Islet of Langerhans (tissue), 1 donor: ENCODE measurements around the gene TTLL12.

ENCODE experiments used
- FAIRE-seq: peaks from one replicate; lab custom pipeline; 2011; peaks lifted over from hg19 to GRCh38; lab: Jason Lieb, UNC

Gene TTLL12

GRCh38 chr22:43213962-43214361, 27.0 kb upstream of the TTLL12 start:
- FAIRE-seq: no peak

GRCh38 chr22:43213051-43213450, 26.1 kb upstream of the TTLL12 start:
- no peak for FAIRE-seq

- no peak for FAIRE-seq
These were observed 25.6 kb upstream of the TTLL12 start for GRCh38 chr22:43212434-43212952.

GRCh38 chr22:43211941-43212433, 25.1 kb upstream of the TTLL12 start:
- no peak for FAIRE-seq

- FAIRE-seq: no peak
These were observed 23.9 kb upstream of the TTLL12 start for GRCh38 chr22:43210631-43211515.

- FAIRE-seq: no peak
These were observed 23.0 kb upstream of the TTLL12 start for GRCh38 chr22:43209971-43210370.

GRCh38 chr22:43209523-43209890, 22.6 kb upstream of the TTLL12 start:
- no peak for FAIRE-seq

GRCh38 chr22:43208703-43209522, 22.0 kb upstream of the TTLL12 start:
- FAIRE-seq: no peak

GRCh38 chr22:43207849-43208702, 21.1 kb upstream of the TTLL12 start:
- FAIRE-seq: no peak

GRCh38 chr22:43207386-43207785, 20.5 kb upstream of the TTLL12 start:
- FAIRE-seq: no peak

GRCh38 chr22:43206509-43207161, 19.7 kb upstream of the TTLL12 start:
- no peak for FAIRE-seq

- no peak for FAIRE-seq
These were observed 19.0 kb upstream of the TTLL12 start for GRCh38 chr22:43205748-43206508.

GRCh38 chr22:43205261-43205691, 18.3 kb upstream of the TTLL12 start:
- FAIRE-seq: no peak

GRCh38 chr22:43203471-43203981, 16.6 kb upstream of the TTLL12 start:
- no peak for FAIRE-seq

- no peak for FAIRE-seq
These were observed 15.9 kb upstream of the TTLL12 start for GRCh38 chr22:43202756-43203410.

GRCh38 chr22:43202326-43202725, 15.4 kb upstream of the TTLL12 start:
- FAIRE-seq: no peak

- no peak for FAIRE-seq
These were observed 14.7 kb upstream of the TTLL12 start for GRCh38 chr22:43201486-43202219.

- no peak for FAIRE-seq
These were observed 13.6 kb upstream of the TTLL12 start for GRCh38 chr22:43200555-43200954.

- FAIRE-seq: no peak
These were observed 13.1 kb upstream of the TTLL12 start for GRCh38 chr22:43200031-43200430.
